GM21737 (cell line): ENCODE data around the gene IL32.
"Not testable (repeated sequence)": the region's sequence is repeated elsewhere in the genome, so short reads cannot be mapped to it uniquely, and the experiment has no call there.

Experiments used
- ATAC-seq: cut with Tn5 transposase; IDR thresholded peaks from one replicate; pipeline ENCODE4 v1.9.1; 2021; ENCODE audit warnings: mild to moderate bottlenecking, moderate library complexity; ENCODE audit not compliant: unreplicated experiment

The IL32 gene

DNA sequence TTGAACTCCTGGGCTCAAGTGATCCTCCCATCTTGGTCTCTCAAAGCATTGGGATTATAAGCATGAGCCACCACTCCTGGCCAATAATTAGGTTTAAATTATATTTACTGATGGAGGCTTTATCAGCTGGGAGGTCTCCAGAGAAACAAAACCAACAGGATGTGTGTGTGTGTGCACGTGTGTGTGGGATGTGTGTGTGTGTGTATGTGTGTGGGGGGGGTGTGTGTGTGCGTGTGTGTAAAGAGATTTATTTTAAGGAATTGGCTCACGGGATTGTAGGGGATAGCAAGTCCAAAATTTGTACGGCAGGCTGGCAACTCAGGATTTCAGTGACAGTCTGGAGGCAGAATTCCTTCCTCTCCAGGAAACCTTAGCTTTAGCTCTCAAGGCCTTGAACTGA lies 14.4 kb upstream of the IL32 start:
- ATAC-seq = no peak

GRCh38 chr16:3051494-3051893 lies 13.9 kb upstream of the IL32 start:
- no peak for ATAC-seq

DNA sequence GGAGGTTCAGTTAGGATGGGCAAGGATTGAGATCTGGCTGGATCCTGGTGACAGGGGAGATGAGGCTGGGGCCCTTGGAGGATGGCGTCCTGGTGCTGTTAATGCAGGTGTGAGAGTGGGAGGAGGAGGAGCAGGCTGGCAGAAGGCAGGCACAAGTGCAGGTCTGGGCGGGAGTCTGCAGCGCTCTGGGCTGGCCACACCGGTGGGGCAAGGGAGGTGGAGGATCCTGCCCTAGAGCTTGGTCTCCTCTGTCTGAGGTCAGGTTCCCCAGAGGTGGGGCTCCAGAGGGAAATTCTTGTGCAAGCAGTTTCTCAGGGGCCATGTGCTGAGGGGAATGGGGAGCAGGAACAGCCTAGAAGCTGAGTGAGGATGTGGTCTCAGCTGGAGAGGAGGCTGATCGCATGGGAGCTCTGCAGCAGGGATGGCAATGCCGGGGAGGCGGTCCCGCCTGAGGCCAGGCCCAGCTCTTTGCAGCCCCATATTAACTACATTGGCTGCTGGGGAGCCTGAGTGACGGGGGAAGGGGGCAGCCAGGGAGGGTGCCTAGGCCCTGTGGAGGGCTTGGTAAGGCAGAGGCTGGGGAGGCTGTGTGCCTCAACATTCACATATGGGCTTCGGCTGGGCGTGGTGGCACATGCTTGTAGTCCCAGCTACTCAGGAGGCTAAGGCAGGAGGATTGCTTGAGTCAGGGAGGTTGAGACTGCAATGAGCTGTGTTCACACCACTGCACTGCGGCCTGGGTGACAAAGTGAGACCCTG lies 12.7 kb upstream of the IL32 start:
- ATAC-seq = not testable (repeated sequence)

GRCh38 chr16:3053330-3053710 lies 12.1 kb upstream of the IL32 start:
- not testable (repeated sequence) for ATAC-seq

GRCh38 chr16:3054965-3055733 lies 10.3 kb upstream of the IL32 start:
- ATAC-seq = no peak

DNA sequence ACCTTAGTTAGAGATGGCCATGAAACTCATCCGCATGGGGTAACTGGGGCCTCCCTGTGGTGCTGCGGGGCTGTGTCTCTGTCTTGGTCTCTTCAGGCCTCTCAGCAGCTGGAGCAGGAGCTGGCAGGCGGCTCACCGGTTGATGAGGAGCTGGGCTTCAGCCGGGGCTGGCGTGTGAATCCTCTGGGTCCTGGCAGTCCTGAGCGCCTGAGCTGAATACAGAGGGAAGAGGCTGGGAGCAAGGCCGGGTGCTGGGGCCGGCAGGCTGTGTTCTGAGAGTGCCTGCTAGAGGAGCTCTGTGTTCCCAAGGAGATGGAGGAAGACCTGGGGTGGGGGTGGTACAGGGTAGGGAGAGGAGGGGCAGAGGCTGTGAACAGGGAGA lies 9.7 kb upstream of the IL32 start:
- ATAC-seq = not testable (repeated sequence)

DNA sequence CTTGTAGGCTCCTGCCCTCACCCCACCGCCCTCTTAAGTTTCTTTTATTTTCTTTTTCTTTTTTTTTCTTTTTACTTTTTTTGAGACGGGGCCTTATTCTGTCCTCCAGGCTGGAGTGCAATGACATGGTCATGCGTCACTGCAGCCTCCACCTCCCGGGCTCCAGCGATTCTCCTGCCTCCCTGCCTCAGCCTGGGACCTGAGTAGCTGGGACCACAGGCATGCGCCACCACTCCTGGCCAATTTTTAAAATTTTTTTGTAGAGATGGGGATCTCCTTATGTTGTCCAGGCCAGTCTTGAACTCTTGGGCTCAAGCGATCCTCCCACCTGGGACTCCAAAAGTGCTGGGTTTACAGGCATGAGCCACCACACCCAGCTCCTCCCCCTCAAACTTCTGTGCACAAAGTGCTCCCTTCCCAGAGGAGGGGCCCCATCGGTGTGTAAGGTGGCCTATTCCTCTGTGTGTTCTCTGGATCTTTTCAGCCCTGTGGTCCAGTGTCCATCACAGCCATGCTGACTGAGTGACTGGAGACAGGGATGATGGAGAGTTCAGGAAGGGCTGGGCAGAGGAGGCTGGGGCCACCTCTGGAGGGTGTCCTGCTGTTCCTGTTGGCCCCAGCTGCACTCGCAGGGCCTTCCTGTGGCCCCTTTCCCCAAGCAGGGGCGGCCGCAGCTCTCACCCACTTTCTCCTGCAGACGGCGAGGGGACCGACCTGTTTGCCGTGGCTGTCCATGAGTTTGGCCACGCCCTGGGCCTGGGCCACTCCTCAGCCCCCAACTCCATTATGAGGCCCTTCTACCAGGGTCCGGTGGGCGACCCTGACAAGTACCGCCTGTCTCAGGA lies 8.9 kb upstream of the IL32 start:
- ATAC-seq = no peak

GRCh38 chr16:3057181-3058138 lies 8.0 kb upstream of the IL32 start:
- ATAC-seq = no peak

DNA sequence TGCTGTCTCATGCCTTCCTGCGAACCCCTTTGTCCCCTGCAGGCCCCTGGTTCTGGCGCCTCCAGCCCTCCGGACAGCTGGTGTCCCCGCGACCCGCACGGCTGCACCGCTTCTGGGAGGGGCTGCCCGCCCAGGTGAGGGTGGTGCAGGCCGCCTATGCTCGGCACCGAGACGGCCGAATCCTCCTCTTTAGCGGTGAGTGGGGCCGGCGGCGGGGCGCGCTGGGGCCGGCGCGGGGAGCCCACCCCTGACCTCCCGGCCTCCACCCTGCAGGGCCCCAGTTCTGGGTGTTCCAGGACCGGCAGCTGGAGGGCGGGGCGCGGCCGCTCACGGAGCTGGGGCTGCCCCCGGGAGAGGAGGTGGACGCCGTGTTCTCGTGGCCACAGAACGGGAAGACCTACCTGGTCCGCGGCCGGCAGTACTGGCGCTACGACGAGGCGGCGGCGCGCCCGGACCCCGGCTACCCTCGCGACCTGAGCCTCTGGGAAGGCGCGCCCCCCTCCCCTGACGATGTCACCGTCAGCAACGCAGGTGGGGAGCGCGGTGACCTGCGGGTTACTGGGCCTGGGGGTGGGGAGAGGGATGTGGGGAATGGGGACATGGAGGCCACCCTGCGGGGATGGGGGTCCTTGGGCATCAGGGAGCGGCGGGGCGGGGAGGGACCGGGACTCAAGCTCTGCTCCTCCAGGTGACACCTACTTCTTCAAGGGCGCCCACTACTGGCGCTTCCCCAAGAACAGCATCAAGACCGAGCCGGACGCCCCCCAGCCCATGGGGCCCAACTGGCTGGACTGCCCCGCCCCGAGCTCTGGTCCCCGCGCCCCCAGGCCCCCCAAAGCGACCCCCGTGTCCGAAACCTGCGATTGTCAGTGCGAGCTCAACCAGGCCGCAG lies 7.1 kb upstream of the IL32 start:
- no peak for ATAC-seq

- peak; percentile 74 for ATAC-seq
These were observed 6.3 kb upstream of the IL32 start for GRCh38 chr16:3059041-3059722.

- peak; percentile 4 for ATAC-seq
These were observed 5.7 kb upstream of the IL32 start for GRCh38 chr16:3059723-3060242.

DNA sequence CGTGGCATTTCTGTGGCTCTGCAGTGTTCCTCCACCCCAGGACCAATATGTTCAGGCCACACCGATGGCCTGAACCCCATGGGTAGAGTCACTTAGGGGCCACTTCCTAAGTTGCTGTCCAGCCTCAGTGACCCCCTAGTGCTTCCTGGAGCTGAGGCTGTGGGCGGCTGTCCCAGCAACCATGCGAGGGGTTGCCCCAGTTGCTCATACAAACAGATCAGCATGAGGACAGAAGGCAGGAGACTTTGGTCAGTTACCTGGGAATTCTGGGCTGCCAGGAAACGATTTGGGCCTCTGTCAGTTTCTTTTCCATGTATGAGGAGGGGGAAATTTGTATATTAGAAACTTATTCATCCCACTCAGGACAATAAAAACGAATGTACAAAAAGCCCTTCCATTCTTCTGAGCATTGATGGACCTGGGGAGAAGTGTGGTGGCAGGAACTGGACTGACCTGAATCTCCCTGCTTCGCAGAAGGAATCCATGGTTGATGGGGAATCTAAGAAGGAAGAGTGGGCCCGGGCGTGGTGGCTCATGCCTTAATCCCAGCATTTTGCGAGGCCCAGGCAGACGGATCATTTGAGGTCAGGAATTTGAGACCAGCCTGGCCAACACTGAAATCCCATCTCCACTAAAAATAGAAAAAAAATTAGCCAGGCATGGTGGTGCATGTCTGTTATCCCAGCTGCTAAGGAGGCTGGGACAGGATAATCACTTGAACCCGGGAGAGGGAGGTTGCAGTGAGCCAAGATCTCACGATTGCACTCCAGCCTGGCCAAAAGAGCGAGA lies 4.9 kb upstream of the IL32 start:
- ATAC-seq = no peak

DNA sequence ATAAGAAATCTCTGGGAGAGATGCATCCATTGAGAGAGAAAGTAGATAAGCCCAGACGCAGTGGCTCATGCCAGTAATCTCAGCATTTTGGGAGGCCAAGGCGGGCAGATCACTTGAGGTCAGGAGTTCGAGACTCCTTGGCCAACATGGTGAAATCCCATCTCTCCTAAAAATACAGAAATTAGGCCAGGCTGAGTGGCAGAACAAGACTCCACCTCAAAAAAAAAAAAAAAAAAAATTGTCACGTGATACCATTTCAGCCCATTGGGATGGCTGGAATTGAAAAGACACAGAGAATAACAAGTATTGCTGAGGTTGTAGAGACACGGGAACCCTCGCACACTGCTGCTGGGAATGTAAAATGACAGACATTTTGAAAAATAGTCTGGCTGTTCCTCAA lies 2.9 kb upstream of the IL32 start:
- ATAC-seq = no peak

GRCh38 chr16:3063625-3064386 lies 1.6 kb upstream of the IL32 start:
- no peak for ATAC-seq

- no peak for ATAC-seq
These were observed 451 bp downstream of the IL32 start for GRCh38 chr16:3065742-3066439.

GRCh38 chr16:3066440-3066748 lies 954 bp downstream of the IL32 start:
- no peak for ATAC-seq

DNA sequence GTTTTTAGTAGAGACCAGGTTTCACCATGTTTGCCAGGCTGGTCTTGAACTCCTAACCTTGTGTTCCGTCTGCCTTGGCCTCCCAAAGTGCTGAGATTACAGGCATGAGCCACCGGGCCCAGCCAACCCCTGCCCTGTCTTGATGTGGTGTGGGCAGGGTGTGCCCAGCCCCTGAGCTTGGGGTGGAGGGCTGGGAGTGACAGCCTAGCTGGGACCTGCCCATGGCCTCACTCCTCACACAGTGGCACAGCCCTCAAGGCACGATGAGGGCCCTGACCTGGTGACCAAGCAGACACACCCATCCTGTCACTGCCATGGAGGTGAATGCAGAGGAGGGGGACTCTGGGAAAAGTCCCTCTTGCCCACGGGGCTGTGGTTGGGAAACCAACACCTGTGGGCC lies 3.0 kb downstream of the IL32 start:
- ATAC-seq = no peak
